ENCODE data around the gene SLX9. TPM values are rescaled to one million over a fixed set of nuclear protein-coding genes. Genes with fewer than 3 reads are reported as not detected.

The SLX9 gene
- total and polyA plus RNA-seq, 2 experiments from 2014 or later, result 24.7 to 31.2 TPM

GRCh38 chr21:44952116-44952928, 12.5 kb downstream of the SLX9 start:
- DNase-seq (ENCODE audit: low read depth in 1 of 2, low spot score in 1 of 2), result peak in 1 of 2 donors; percentile 41
- no peaks in the 10 kb centered on the region for H3K27me3 ChIP-seq
- H3K4me1 ChIP-seq (ENCODE audit: low read depth), result peaks cover 15% of the 10 kb centered on the region
- H3K27ac ChIP-seq, result peak overlapping the region; percentile 83
- no peaks in the 10 kb centered on the region for H3K9me3 ChIP-seq (ENCODE audit: low read depth)
- no peaks in the 10 kb centered on the region for H3K36me3 ChIP-seq
- no peak overlapping the region for H3K4me3 ChIP-seq
- TF ChIP-seq, protein P1, sequence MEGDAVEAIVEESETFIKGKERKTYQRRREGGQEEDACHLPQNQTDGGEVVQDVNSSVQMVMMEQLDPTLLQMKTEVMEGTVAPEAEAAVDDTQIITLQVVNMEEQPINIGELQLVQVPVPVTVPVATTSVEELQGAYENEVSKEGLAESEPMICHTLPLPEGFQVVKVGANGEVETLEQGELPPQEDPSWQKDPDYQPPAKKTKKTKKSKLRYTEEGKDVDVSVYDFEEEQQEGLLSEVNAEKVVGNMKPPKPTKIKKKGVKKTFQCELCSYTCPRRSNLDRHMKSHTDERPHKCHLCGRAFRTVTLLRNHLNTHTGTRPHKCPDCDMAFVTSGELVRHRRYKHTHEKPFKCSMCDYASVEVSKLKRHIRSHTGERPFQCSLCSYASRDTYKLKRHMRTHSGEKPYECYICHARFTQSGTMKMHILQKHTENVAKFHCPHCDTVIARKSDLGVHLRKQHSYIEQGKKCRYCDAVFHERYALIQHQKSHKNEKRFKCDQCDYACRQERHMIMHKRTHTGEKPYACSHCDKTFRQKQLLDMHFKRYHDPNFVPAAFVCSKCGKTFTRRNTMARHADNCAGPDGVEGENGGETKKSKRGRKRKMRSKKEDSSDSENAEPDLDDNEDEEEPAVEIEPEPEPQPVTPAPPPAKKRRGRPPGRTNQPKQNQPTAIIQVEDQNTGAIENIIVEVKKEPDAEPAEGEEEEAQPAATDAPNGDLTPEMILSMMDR (IDR thresholded peaks at IDR 0.05; ENCODE audit: low read depth, low read length), result no peak

DNA sequence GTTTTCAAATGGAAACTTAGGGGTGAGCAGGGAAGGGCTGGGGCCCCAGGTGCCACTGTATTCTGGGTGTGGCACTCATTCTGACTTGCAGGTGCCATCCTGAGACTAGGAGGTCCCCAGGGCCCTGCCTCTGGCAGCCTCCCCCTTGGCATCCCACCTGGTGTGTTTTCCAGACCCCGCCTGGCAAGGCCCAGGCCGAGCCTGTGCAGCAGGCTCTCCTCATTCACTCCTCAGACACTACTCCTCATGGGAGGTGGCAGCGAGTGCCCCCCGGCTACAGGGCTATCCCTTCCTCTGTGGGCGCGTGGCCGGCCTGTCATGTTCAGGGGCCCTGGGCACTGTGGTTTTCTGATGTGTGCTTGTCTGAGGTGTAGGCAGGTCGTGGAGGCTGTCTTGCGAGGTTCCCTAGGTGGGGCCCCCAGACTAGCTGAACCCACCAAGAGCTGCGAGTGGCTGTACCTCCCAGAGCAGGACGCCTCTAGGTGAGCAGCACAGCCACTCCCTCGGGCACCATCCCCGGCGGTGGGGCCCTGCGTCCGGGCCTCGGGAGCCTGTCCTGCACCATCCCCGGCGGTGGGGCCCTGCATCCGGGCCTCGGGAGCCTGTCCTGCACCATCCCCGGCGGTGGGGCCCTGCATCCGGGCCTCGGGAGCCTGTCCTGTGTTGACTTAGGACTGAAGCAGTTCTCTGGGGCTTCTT, 13.2 kb downstream of the SLX9 start:
- TF ChIP-seq, protein P1 (IDR thresholded peaks at IDR 0.05; ENCODE audit: low read depth, low read length), result no peak
- Histone ChIP-seq H3K4me1 (ENCODE audit: low read depth) (peaks cover 15% of the 10 kb centered on the region), H3K27me3 (no peaks in the 10 kb centered on the region), H3K36me3 (no peaks in the 10 kb centered on the region), H3K9me3 (ENCODE audit: low read depth) (no peaks in the 10 kb centered on the region), H3K27ac (peak overlapping the region; percentile 83), H3K4me3 (no peak overlapping the region)
- no peak for DNase-seq (ENCODE audit: low read depth in 1 of 2, low spot score in 1 of 2)

DNA sequence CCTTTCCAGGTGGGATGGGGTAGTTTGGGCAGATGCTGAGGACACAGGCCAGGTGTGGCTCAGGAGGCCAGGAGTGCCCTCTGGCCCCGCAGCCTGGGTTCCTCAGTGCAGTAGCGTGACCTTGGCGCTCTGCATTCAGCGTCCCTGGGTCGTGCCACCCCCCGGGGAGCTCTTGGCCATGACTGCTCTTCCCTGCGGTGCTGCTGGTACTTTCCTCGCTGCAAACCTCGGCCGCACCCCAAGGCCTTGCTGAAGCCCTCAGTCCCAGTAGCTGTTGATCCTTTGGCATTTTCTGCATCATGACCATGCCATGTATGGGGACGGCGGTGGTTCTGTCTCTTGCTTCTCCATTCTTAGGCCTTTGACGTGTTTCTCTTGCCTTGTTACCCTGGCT, 13.8 kb downstream of the SLX9 start:
- Histone ChIP-seq H3K9me3 (ENCODE audit: low read depth) (no peaks in the 10 kb centered on the region), H3K4me3 (no peak overlapping the region), H3K36me3 (no peaks in the 10 kb centered on the region), H3K4me1 (ENCODE audit: low read depth) (peaks cover 15% of the 10 kb centered on the region), H3K27ac (no peak overlapping the region), H3K27me3 (no peaks in the 10 kb centered on the region)
- TF ChIP-seq, protein P1 (IDR thresholded peaks at IDR 0.05; ENCODE audit: low read depth, low read length), result no peak
- DNase-seq (ENCODE audit: low read depth in 1 of 2, low spot score in 1 of 2), result no peak

GRCh38 chr21:44954281-44954771, 14.5 kb downstream of the SLX9 start:
- Histone ChIP-seq H3K4me3 (no peak overlapping the region), H3K4me1 (ENCODE audit: low read depth) (peaks cover 15% of the 10 kb centered on the region), H3K27ac (no peak overlapping the region), H3K27me3 (no peaks in the 10 kb centered on the region), H3K9me3 (ENCODE audit: low read depth) (no peaks in the 10 kb centered on the region), H3K36me3 (no peaks in the 10 kb centered on the region)
- no peak for DNase-seq (ENCODE audit: low read depth in 1 of 2, low spot score in 1 of 2)
- TF ChIP-seq, protein P1 (IDR thresholded peaks at IDR 0.05; ENCODE audit: low read depth, low read length), result no peak

GRCh38 chr21:44955141-44955797, 15.4 kb downstream of the SLX9 start:
- Histone ChIP-seq H3K4me3 (no peak overlapping the region), H3K9me3 (ENCODE audit: low read depth) (no peaks in the 10 kb centered on the region), H3K36me3 (peaks cover 2% of the 10 kb centered on the region), H3K4me1 (ENCODE audit: low read depth) (peaks cover 12% of the 10 kb centered on the region), H3K27me3 (no peaks in the 10 kb centered on the region), H3K27ac (no peak overlapping the region)
- TF ChIP-seq, protein P1 (IDR thresholded peaks at IDR 0.05; ENCODE audit: low read depth, low read length), result no peak
- DNase-seq (ENCODE audit: low read depth in 1 of 2, low spot score in 1 of 2), result peak in 1 of 2 donors; percentile 66

Data from cardiac muscle cell (in vitro differentiated cells and primary cell).